ENCODE results near the gene JARID2. TPM values are rescaled to one million over a fixed set of nuclear protein-coding genes. Genes with fewer than 3 reads are reported as not detected.

Gene JARID2
- total RNA-seq, 2 experiments from 2014 or later = 19.0 to 19.5 TPM

DNA sequence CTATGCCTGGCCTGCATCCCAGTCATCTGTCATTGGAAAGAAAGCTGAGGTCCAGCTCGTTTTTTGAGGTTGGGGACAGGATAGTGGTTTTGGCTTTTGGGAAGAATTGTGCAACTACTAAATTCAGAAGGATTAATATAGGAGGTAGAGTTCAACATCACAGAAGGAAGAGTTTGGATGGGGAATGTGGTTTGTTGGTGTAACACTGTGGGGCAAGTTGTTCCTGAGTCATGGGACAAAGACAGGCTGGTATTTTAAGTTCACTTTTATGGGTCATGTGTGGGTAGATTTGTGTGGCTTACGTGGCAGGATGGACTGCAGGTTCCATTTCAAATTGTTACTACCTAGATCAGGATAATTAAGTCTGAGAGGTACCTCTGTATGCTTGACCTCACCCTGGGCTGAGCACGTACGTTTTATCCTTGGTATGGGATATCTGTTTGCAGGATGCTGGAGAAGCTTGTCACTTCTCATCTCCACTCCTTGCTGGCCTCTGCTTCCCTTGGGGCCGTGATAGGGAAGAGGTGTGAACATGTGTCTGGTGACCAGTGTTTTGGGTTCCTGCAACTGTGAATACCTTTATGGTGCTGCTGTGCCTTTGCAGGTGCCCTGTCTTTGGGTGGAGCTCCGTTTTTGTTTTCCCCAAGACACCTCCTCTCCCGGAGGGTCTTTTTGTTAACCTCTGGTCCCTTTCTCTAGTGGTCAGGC is 177.6 kb downstream of the JARID2 start:
- Histone ChIP-seq H3K36me3 (ENCODE audit: insufficient read depth, low read length) (peaks cover 5% of the 10 kb centered on the region; the same call in 1 of the 2 replicates), H3K9me3 (ENCODE audit: low read length) (peaks cover 12% of the 10 kb centered on the region; the same call in 1 of the 2 replicates), H3K4me2 (ENCODE audit: low read length) (no peak overlapping the region), H3K4me1 (ENCODE audit: insufficient read depth, low read length, poor library complexity, severe bottlenecking) (peaks cover 12% of the 10 kb centered on the region), H2AFZ (ENCODE audit: low read length) (no peak overlapping the region), H3K4me3 (ENCODE audit: low read depth, low read length, poor library complexity, severe bottlenecking) (no peak overlapping the region), H3K9me2 (ENCODE audit: insufficient read depth, low read length) (no peaks in the 10 kb centered on the region), H3K79me2 (ENCODE audit: insufficient read depth, low read depth, low read length) (no peaks in the 10 kb centered on the region), H3K27ac (ENCODE audit: low read depth, low read length, poor library complexity, severe bottlenecking) (no peak overlapping the region), H4K20me1 (ENCODE audit: insufficient read depth, low read length) (no peaks in the 10 kb centered on the region)
- no peak for DNase-seq (ENCODE audit: low spot score)
- intact Hi-C loops (cut with micrococcal nuclease; ENCODE audit: unreplicated experiment) = no loop called here
- CTCF ChIA-PET (ENCODE audit: unreplicated experiment) = no interaction called here
- BruUV-seq (replicated peaks) = no TSS peak
- TF ChIP-seq, protein P1, sequence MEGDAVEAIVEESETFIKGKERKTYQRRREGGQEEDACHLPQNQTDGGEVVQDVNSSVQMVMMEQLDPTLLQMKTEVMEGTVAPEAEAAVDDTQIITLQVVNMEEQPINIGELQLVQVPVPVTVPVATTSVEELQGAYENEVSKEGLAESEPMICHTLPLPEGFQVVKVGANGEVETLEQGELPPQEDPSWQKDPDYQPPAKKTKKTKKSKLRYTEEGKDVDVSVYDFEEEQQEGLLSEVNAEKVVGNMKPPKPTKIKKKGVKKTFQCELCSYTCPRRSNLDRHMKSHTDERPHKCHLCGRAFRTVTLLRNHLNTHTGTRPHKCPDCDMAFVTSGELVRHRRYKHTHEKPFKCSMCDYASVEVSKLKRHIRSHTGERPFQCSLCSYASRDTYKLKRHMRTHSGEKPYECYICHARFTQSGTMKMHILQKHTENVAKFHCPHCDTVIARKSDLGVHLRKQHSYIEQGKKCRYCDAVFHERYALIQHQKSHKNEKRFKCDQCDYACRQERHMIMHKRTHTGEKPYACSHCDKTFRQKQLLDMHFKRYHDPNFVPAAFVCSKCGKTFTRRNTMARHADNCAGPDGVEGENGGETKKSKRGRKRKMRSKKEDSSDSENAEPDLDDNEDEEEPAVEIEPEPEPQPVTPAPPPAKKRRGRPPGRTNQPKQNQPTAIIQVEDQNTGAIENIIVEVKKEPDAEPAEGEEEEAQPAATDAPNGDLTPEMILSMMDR (conservative IDR thresholded peaks at IDR 0.05; ENCODE audit: low read length) = no peak
- TF ChIP-seq EZH2phosphoT487 (IDR thresholded peaks at IDR 0.05; ENCODE audit: borderline replicate concordance, low read depth, low read length) = no peak
- POLR2A ChIA-PET = no interaction called here

DNA sequence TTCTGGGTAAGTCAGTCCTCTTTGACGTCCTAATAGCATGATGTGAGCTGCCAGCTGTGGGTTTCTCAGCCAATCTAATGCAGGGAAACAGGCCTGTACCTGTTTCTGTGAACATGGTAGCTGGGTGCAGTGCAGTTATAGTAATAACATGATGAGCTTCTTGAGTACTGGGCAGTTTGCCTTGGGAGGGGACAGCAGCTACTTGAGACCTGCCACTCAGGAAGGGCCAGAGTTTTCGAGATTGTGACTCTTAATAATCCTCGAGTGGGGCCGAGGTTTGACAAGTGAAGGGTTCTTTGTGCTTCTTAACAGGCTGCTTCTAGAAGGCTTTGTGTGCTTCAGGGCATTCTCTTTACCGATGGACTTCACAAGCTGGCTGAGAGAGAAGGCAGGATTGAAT is 180.1 kb downstream of the JARID2 start:
- Histone ChIP-seq H3K9me2 (ENCODE audit: insufficient read depth, low read length) (no peaks in the 10 kb centered on the region), H3K4me2 (ENCODE audit: low read length) (no peak overlapping the region), H3K4me3 (ENCODE audit: low read depth, low read length, poor library complexity, severe bottlenecking) (no peak overlapping the region), H3K27ac (ENCODE audit: low read depth, low read length, poor library complexity, severe bottlenecking) (no peak overlapping the region), H3K9me3 (ENCODE audit: low read length) (no peaks in the 10 kb centered on the region), H3K4me1 (ENCODE audit: insufficient read depth, low read length, poor library complexity, severe bottlenecking) (peaks cover 10% of the 10 kb centered on the region), H3K79me2 (ENCODE audit: insufficient read depth, low read depth, low read length) (no peaks in the 10 kb centered on the region), H3K36me3 (ENCODE audit: insufficient read depth, low read length) (no peaks in the 10 kb centered on the region), H2AFZ (ENCODE audit: low read length) (no peak overlapping the region), H4K20me1 (ENCODE audit: insufficient read depth, low read length) (no peaks in the 10 kb centered on the region)
- intact Hi-C loops (cut with micrococcal nuclease; ENCODE audit: unreplicated experiment) = no loop called here
- no peak for DNase-seq (ENCODE audit: low spot score)
- ChIA-PET CTCF (ENCODE audit: unreplicated experiment) (no interaction called here), POLR2A (interaction anchor here (1.1 kb wide), 1 partner anchor 9 kb away, joined by 3 read pairs; no protein-coding TSS in a partner anchor)
- BruUV-seq (replicated peaks) = no TSS peak
- no peak for TF ChIP-seq EZH2phosphoT487 (IDR thresholded peaks at IDR 0.05; ENCODE audit: borderline replicate concordance, low read depth, low read length)
- TF ChIP-seq, protein P1 (conservative IDR thresholded peaks at IDR 0.05; ENCODE audit: low read length) = no peak

DNA sequence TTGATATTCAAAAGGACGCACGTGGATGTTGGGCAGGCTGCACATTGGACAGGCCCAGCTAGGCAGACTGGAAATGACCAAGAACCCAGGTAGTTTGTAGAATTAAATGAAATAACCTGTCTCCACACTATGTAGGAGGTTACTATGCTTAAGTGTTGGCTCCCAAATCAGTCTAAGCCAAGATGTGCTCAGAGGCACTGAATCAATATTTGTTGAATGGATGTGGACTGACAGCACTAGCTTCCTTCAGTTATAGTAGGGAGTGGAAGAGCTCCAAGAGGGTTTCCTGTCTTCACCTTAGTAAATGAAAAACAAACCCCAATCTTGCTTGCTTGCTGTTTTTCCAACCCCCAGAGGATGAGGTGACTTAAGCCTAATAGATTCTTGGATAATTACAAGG is 180.5 kb downstream of the JARID2 start:
- H3K9me2 ChIP-seq (ENCODE audit: insufficient read depth, low read length) = no peaks in the 10 kb centered on the region
- intact Hi-C loops (cut with micrococcal nuclease; ENCODE audit: unreplicated experiment) = no loop called here
- no peak for DNase-seq (ENCODE audit: low spot score)
- no peaks in the 10 kb centered on the region for H3K36me3 ChIP-seq (ENCODE audit: insufficient read depth, low read length)
- H3K4me2 ChIP-seq (ENCODE audit: low read length) = no peak overlapping the region
- TF ChIP-seq, protein P1 (conservative IDR thresholded peaks at IDR 0.05; ENCODE audit: low read length) = no peak
- no peak for TF ChIP-seq EZH2phosphoT487 (IDR thresholded peaks at IDR 0.05; ENCODE audit: borderline replicate concordance, low read depth, low read length)
- no TSS peak for BruUV-seq (replicated peaks)
- H3K4me3 ChIP-seq (ENCODE audit: low read depth, low read length, poor library complexity, severe bottlenecking) = no peak overlapping the region
- no peaks in the 10 kb centered on the region for H3K9me3 ChIP-seq (ENCODE audit: low read length)
- peaks cover 9% of the 10 kb centered on the region for H3K4me1 ChIP-seq (ENCODE audit: insufficient read depth, low read length, poor library complexity, severe bottlenecking)
- H3K27ac ChIP-seq (ENCODE audit: low read depth, low read length, poor library complexity, severe bottlenecking) = no peak overlapping the region
- ChIA-PET POLR2A (interaction anchor here (1.1 kb wide), 1 partner anchor 8 kb away, joined by 3 read pairs; no protein-coding TSS in a partner anchor), CTCF (ENCODE audit: unreplicated experiment) (no interaction called here)
- no peaks in the 10 kb centered on the region for H4K20me1 ChIP-seq (ENCODE audit: insufficient read depth, low read length)
- H3K79me2 ChIP-seq (ENCODE audit: insufficient read depth, low read depth, low read length) = no peaks in the 10 kb centered on the region
- no peak overlapping the region for H2AFZ ChIP-seq (ENCODE audit: low read length)
